Astrocyte (in vitro differentiated cells and primary cell): Measurements from ENCODE around the gene SLC15A5.

Experiments
- CTCF ChIP-seq: IDR thresholded peaks from 2 replicates; pipeline ENCODE4 v1.5.1; 2011; ENCODE audit warnings: low read depth, mild to moderate bottlenecking, inconsistent platforms, low read length, moderate library complexity; ENCODE audit not compliant: insufficient read depth
- EZH2 ChIP-seq: IDR thresholded peaks from 2 replicates; pipeline ENCODE4 v1.6.1; 2012; ENCODE audit warnings: mild to moderate bottlenecking, low read length, inconsistent platforms; ENCODE audit not compliant: insufficient read depth

- TF ChIP-seq CTCF = no peak
- TF ChIP-seq EZH2 = no peak
Measured at GRCh38 chr12:16282978-16283377, 5.5 kb upstream of the SLC15A5 start.
